ENCODE data around the gene DST. TPM values are rescaled to one million over a fixed set of nuclear protein-coding genes. Genes with fewer than 3 reads are reported as not detected.
"Not testable (repeated sequence)": the region's sequence is repeated elsewhere in the genome, so short reads cannot be mapped to it uniquely, and the experiment has no call there.

The DST gene
- total RNA-seq, 2 donors from 2014 or later, result 15.4 to 36.6 TPM

DNA sequence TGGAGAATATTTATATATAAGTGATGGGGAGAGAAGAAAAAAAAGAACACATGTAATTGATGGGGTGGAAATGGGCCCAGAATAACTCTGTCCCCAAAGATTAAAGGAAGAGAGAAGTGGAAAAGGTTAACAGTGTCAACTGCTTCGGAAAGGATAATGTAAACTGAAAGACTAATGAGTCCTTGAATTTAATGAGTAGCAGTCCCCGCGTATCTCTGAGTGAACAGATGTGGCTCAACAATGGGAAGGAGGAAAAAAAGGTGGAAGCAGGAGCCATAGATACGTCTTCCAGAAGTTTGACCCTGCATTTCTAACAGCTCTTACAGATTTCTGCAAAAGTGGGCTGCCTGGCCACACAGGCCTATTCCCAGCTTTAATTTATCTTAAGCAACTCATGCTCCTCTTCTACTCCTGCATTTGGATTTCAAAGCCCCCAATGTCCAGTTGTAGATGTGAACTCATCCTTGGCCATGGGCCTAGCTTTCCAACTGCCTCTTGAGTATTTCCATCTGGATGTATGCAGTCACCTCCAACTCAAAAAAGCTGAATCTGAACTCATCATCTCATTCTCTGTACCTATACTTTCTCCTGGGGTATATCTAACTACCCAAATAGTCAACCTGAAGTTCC is 61.3 kb downstream of the DST start:
- Mint-ChIP-seq H3K27ac (no peak overlapping the region), H3K36me3 (ENCODE audit: low read depth) (no peaks in the 10 kb centered on the region), H3K9me3 (no peaks in the 10 kb centered on the region), H3K4me1 (no peaks in the 10 kb centered on the region), H3K4me3 (no peak overlapping the region), H3K27me3 (no peaks in the 10 kb centered on the region)
- ATAC-seq (replicated peaks), result no peak

DNA sequence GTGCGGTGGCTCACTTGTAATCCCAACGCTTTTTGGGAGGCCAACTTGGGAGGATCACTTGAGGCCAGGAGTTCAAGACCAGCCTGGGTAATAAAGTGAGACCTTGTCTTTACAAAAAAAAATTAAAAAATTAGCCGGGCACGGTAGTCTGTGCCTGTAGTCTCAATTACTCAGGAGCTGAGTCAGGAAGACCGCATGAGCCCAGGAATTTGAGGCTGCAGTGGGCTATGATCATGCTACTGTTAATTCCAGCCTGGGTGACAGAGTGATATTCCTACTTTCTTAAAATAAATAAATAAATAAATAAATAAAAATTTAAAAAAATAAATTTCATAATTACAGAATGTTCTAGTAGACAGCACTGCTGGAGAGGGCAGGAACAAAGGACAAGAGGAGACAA is 62.4 kb downstream of the DST start:
- Mint-ChIP-seq H3K4me1 (no peaks in the 10 kb centered on the region), H3K9me3 (no peaks in the 10 kb centered on the region), H3K27ac (no peak overlapping the region), H3K4me3 (no peak overlapping the region), H3K36me3 (ENCODE audit: low read depth) (no peaks in the 10 kb centered on the region), H3K27me3 (no peaks in the 10 kb centered on the region)
- no peak for ATAC-seq (replicated peaks)

DNA sequence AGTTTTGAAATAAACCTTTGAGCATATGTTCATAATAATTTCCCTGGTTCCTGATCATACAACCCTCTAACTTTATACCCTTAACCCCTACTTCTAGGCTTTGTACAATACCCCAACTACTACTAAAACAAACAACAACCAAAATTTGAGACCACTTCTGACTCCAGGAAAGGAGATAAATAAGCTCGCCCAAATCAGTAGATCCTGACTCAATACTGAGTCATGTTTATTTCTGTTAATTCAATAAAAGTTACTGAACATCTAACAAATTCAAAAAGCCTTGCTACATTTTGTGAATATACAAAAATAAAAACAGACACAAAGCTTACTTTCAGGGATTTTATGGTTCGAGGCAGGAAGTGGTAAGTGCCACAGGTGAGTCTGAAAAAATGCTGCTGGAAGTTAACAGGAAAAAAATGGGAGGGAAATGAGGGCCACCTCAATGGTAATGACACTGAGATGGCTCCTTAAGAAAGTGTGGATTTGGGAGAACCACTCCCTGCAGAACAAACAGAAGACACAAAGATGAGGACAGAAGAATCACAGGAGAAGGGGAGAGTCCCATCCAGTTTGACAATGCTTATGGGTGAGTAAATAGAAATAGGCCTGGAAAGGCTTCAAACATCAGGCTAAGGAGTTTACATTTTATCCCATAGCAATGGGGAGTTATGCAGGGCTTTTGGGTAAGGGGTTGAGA is 63.4 kb downstream of the DST start:
- no peaks in the 10 kb centered on the region for H3K36me3 Mint-ChIP-seq (ENCODE audit: low read depth)
- no peak for ATAC-seq (replicated peaks)
- H3K27ac Mint-ChIP-seq, result no peak overlapping the region
- no peaks in the 10 kb centered on the region for H3K27me3 Mint-ChIP-seq
- no peaks in the 10 kb centered on the region for H3K9me3 Mint-ChIP-seq
- H3K4me3 Mint-ChIP-seq, result no peak overlapping the region
- H3K4me1 Mint-ChIP-seq, result no peaks in the 10 kb centered on the region

DNA sequence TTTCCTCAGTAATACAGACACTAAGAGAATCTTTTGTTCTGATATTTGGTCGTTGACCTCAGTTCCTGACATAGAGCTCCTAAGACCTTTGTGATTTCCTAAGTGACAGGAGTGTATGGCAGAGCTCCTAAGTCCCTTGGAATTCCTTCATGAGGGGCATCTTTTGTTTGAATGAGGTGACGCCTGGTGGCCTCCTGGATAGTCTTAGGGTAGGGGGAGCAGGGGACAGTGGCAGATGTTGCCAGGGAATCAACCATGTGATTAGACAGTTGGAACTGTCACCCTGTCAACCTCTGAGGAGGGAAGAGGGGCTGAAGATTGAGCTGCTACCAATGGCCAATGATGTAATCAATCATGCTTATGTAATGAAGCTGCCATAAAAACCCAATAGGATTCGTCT is 67.0 kb downstream of the DST start:
- Mint-ChIP-seq H3K36me3 (ENCODE audit: low read depth) (no peaks in the 10 kb centered on the region), H3K27me3 (no peaks in the 10 kb centered on the region), H3K4me3 (no peak overlapping the region), H3K4me1 (no peaks in the 10 kb centered on the region), H3K27ac (no peak overlapping the region), H3K9me3 (no peaks in the 10 kb centered on the region)
- ATAC-seq (replicated peaks), result no peak

DNA sequence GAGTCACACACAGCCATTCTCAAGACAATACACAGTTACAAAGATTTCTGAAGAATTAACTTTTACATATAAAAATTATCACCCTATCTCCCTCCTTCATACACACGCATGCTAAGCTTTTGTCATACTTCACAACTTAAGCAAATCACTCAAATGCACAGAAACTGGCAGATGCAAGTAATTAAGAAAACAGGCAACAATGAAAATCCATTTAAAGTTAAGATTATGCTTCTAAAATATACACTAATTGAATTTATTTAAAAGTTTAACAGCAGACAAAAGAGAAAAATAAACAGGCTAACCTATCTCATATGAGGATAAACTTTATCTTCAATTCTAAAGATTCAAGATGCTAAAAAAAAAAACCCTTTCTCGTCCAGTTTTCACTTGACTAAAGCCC is 68.4 kb downstream of the DST start:
- H3K27me3 Mint-ChIP-seq, result no peaks in the 10 kb centered on the region
- H3K4me1 Mint-ChIP-seq, result no peaks in the 10 kb centered on the region
- no peak for ATAC-seq (replicated peaks)
- H3K36me3 Mint-ChIP-seq (ENCODE audit: low read depth), result no peaks in the 10 kb centered on the region
- H3K9me3 Mint-ChIP-seq, result no peaks in the 10 kb centered on the region
- no peak overlapping the region for H3K4me3 Mint-ChIP-seq
- H3K27ac Mint-ChIP-seq, result no peak overlapping the region

DNA sequence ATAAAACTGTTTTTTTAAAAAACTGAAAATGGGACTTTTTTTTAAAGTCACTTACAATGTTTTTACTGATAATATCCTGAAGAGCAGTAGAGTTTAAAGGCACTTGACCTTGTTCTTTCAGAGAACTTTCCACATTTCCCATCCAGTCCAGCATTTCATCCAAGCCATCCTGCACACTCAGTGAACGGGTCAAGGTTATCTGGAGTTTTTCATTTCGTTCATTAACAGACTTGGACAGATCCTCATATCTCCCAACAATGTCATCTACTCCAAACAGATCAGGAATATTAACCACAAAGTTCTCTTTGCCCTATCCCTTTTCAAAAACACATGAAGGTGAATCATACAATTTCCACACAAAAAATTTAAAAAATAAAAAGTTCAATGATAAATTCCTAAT is 69.1 kb downstream of the DST start:
- Mint-ChIP-seq H3K4me1 (no peaks in the 10 kb centered on the region), H3K4me3 (no peak overlapping the region), H3K27me3 (no peaks in the 10 kb centered on the region), H3K27ac (no peak overlapping the region), H3K9me3 (no peaks in the 10 kb centered on the region), H3K36me3 (ENCODE audit: low read depth) (no peaks in the 10 kb centered on the region)
- no peak for ATAC-seq (replicated peaks)

DNA sequence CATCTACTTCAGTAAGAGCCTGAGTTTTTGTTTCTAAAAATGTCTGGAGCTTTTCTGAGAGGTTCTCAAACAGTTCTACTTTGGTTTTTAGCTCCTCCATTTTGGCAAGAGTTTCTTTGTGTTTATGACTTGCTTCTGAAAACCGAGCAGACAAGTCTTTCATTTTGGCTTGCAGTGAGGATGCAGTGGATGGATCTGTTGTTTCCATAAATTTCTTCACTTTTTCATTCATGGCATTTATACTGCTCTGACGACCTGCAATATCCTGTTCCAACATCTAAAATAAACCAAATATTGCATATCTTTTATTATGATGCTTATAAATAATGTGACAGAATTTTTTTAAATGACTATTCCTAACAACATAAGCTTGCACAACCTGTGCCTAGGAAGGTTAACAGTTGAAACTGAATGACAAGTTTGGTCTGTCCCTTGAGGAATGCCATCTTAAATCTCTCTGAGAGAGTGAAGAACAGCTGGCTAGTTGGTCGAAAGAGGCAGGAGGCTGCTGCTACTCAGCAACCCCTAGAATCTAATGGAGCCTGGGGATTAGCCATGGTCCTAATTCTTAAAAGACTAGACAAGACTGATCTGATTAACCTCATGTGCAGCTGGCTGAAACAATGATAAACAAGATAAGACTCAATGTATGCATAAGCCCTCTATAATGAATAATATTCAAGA is 69.8 kb downstream of the DST start:
- Mint-ChIP-seq H3K27me3 (no peaks in the 10 kb centered on the region), H3K4me1 (no peaks in the 10 kb centered on the region), H3K36me3 (ENCODE audit: low read depth) (no peaks in the 10 kb centered on the region), H3K9me3 (no peaks in the 10 kb centered on the region), H3K4me3 (no peak overlapping the region), H3K27ac (no peak overlapping the region)
- ATAC-seq (replicated peaks), result no peak

DNA sequence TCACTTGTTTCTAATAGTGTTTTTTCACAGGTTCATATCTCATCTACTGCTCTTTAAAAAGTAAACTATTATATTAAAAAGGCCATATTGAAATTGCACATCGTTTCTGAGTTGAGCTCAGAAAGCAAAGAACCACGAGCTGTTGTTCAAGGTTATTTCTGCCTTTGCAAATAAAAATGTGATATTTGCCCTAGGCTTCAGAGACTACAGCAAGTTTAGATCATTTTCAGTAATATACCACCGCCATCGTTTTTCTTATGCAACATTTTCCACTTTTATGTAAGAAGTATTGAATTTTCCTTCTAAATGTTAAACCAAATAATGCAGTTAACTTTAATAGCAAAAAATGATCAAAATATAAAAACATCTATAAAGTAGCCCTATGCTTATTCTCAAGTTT is 71.1 kb downstream of the DST start:
- Mint-ChIP-seq H3K36me3 (ENCODE audit: low read depth) (no peaks in the 10 kb centered on the region), H3K9me3 (no peaks in the 10 kb centered on the region), H3K27me3 (no peaks in the 10 kb centered on the region), H3K27ac (no peak overlapping the region), H3K4me3 (no peak overlapping the region), H3K4me1 (no peaks in the 10 kb centered on the region)
- no peak for ATAC-seq (replicated peaks)

DNA sequence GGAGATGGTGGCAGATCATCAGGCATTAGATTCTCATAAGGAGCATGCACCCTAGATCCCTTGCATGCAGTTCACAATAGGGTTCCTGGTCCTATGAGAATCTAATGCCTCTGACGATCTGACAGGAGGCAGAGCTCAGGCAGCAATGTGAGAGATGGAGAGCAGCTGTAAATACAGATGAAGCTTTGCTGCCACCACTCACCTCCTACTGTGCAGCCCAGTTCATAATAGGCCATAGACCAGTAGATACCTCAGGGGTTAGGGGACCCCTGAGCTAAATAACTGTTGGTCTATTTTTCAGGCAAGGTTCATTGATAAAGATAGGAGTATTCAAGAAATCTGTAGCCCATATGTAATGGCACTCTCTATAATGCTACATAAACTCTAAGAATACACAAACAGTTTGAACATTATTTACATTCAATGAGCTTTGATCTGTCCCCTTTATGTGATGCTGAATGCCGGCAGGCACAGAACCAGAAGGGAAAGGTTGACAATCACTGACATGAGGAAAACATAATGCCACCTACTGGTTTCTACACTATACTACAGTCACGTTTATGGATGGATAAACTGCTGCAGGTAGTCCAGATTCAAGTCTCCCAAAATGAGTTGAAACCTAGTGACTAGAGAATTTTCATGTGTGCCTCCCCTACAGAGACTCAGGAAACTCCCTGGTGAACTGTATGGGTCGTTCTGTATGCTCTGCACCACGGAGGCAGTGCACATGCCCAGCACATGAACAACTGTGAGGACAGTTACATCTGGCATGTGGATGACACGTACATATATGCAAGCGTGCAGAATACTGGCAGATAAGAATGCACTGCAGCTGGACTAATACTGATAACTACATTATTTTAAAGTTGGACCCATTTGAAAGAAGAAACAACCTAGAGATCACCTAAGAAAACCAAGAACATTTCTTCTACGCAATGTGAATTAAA is 72.0 kb downstream of the DST start:
- Mint-ChIP-seq H3K9me3 (no peaks in the 10 kb centered on the region), H3K36me3 (ENCODE audit: low read depth) (no peaks in the 10 kb centered on the region), H3K4me3 (no peak overlapping the region), H3K4me1 (no peaks in the 10 kb centered on the region), H3K27me3 (no peaks in the 10 kb centered on the region), H3K27ac (no peak overlapping the region)
- peak; percentile 52 for ATAC-seq (replicated peaks)

DNA sequence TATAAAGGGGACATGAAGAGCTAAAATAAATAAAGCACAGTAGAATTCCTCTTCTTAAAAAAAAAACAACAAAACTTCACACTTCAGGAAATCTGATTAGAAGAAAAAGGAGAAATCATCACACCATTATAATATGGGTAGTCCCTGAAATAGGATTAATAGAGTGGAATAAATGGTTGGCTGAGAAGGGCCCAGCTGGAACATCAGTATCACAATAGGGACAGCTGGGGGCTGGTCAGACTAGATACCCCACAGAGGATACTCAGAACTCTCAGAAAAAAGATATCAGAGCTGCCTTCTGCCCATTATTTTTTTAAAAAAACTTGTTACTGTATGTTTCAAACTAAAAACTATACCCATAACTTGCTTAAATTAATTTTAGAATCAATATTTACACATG is 75.2 kb downstream of the DST start:
- H3K4me3 Mint-ChIP-seq, result no peak overlapping the region
- H3K4me1 Mint-ChIP-seq, result no peaks in the 10 kb centered on the region
- no peaks in the 10 kb centered on the region for H3K9me3 Mint-ChIP-seq
- no peaks in the 10 kb centered on the region for H3K36me3 Mint-ChIP-seq (ENCODE audit: low read depth)
- no peaks in the 10 kb centered on the region for H3K27me3 Mint-ChIP-seq
- no peak for ATAC-seq (replicated peaks)
- H3K27ac Mint-ChIP-seq, result no peak overlapping the region

DNA sequence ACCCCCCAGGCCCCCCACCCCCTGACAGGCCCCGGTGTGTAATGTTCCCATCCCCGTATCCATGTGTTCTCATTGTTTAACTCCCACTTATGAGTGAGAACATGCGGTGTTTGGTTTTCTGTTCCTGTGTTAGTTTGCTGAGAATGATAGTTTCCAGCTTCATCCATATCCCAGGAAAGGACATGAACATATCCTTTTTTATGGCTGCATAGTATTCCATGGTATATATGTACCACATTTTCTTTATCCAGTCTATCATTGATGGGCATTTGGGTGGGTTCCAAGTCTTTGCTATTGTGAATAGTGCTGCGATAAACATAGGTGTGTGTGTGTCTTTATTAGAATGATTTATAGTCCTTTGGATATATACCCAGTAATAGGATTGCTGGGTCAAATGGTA is 80.0 kb downstream of the DST start:
- not testable (repeated sequence) for H3K9me3 Mint-ChIP-seq; H3K27ac Mint-ChIP-seq; H3K36me3 Mint-ChIP-seq (ENCODE audit: low read depth); H3K27me3 Mint-ChIP-seq; ATAC-seq (replicated peaks); H3K4me3 Mint-ChIP-seq; H3K4me1 Mint-ChIP-seq

DNA sequence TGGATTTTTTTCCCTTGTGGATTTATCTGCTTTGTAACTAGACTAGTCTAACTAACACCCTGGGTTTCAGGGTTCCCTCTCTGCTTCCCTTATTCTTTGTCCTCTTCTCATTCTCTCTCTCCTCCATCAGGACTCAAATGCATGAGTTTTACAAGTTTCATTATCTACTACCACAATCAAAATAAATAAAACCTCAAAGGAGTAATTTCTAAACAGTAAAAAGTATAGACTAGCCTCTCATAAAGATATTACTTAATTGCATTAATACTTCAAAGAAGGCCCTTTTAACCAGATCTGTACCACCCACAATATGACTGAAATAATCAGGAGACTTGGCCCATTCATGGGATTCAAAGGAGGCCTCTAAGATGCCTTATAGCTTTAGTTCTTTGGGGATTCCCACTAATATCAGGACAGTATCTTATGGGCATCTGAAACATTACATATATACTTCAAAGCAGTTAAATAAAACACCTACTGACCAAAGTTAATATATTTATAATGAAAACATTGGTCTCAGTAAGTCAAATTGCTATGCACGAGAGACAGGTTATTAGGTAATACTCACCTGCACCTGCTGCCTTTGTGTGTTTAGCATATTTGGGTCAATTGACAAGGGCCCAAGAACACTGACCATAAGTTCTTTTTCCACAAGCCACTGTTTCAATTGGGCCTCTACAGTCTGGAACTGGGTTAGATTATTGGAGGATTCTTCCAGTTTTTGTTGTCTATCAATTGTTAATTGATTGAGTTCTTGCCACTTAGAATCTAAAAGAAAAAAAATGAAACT is 85.7 kb downstream of the DST start:
- Mint-ChIP-seq H3K9me3 (no peaks in the 10 kb centered on the region), H3K4me3 (no peak overlapping the region), H3K27ac (no peak overlapping the region), H3K36me3 (ENCODE audit: low read depth) (peaks cover 6% of the 10 kb centered on the region), H3K4me1 (no peaks in the 10 kb centered on the region), H3K27me3 (peaks cover 4% of the 10 kb centered on the region)
- no peak for ATAC-seq (replicated peaks)

DNA sequence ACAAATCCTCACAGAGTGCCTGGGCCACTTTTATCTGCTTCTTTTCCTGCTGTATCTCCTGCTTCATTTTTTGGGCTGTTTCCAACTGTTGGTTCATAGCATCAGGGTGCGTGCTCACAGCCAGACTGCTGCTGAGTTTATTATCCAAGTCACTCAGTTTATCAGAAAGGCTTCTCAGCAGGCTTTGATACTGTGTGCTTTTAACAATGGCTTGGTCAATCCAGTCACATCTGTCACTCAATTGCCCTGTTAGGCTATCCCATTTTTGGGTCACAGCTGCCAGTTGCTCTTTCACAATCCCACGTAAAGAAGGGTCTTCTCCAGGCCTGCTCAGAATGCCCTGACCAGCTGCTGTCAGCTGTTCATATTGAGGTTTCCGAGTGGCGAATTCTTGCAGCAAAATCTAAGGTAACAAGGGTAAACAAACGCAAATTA is 87.2 kb downstream of the DST start:
- no peaks in the 10 kb centered on the region for H3K9me3 Mint-ChIP-seq
- peaks cover 6% of the 10 kb centered on the region for H3K36me3 Mint-ChIP-seq (ENCODE audit: low read depth)
- H3K27me3 Mint-ChIP-seq, result peaks cover 4% of the 10 kb centered on the region
- no peak overlapping the region for H3K4me3 Mint-ChIP-seq
- H3K4me1 Mint-ChIP-seq, result no peaks in the 10 kb centered on the region
- ATAC-seq (replicated peaks), result no peak
- H3K27ac Mint-ChIP-seq, result no peak overlapping the region
